ENCODE data around the gene CEACAM21.

GRCh38 chr19:41584931-41585330 is 9.0 kb downstream of the CEACAM21 start:
- TF ChIP-seq CTCF (conservative IDR thresholded peaks at IDR 0.05 in 1 of 2, IDR thresholded peaks at IDR 0.05 in 1 of 2; ENCODE audit: extremely low read depth in 1 of 2, insufficient read depth in 1 of 2, low read depth in 1 of 2, low read length in 2 of 2), result no peak
- TF ChIP-seq EZH2 (IDR thresholded peaks at IDR 0.05; ENCODE audit: borderline replicate concordance, low read length), result no peak
